NT2/D1 (cell line): ENCODE measurements around the gene PTPRJ.

Experiments used
- DNase-seq: peaks from one replicate; pipeline ENCODE4 v3.0.0-alpha.2; 2011; ENCODE audit warnings: low read depth, low spot score
- H3K27me3 ChIP-seq: 2 replicates; pipeline ENCODE4 v1.6.0; 2011; ENCODE audit warnings: mild to moderate bottlenecking; ENCODE audit not compliant: insufficient read length, insufficient read depth
- H3K36me3 ChIP-seq: 2 replicates; pipeline ENCODE4 v1.6.1; 2011; ENCODE audit warnings: mild to moderate bottlenecking, low read length, mixed read lengths; ENCODE audit not compliant: insufficient read depth, insufficient read length
- H3K4me1 ChIP-seq: 2 replicates; pipeline ENCODE4 v1.5.1; 2011; ENCODE audit not compliant: insufficient read depth, insufficient read length
- H3K4me3 ChIP-seq: 2 replicates; pipeline ENCODE4 v1.5.1; 2011; ENCODE audit warnings: low read depth; ENCODE audit not compliant: insufficient read length
- H3K9ac ChIP-seq: 2 replicates; pipeline ENCODE4 v1.6.0; 2011; ENCODE audit warnings: low read depth; ENCODE audit not compliant: insufficient read length
- H3K9me3 ChIP-seq: 2 replicates; pipeline ENCODE4 v1.5.1; 2011; ENCODE audit warnings: mild to moderate bottlenecking, low read length; ENCODE audit not compliant: insufficient read depth
- SUZ12 ChIP-seq: IDR thresholded peaks from 2 replicates; pipeline ENCODE4 v1.6.1; 2011; ENCODE audit not compliant: insufficient read length, insufficient read depth; ENCODE audit errors: extremely low read depth
- YY1 ChIP-seq: IDR thresholded peaks from 2 replicates; pipeline ENCODE4 v1.6.1; 2011; ENCODE audit not compliant: insufficient read length, insufficient read depth
- ZNF274 ChIP-seq: IDR thresholded peaks from 2 replicates; pipeline ENCODE4 v1.6.1; 2011; ENCODE audit warnings: mild to moderate bottlenecking, low read depth, low read length

The PTPRJ gene

DNA sequence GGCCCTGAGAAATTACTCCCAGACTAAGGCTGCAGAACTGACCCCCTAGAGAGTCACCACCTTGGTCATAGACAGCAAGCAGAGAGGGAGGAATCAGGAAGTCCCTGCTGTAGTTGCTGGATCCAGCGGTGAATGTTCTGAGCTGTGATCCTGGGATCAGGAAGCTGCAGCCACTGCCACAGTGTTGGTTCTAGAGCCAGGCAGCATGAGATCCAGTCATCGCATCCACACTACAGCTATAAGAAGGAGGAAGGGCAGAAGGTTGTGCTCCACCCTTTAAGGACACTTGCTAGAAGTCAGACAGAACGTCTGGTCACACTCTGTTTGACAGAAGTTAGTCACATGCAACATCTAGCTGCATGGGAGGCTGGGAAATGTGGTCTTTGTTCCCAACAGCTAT is 131.5 kb downstream of the PTPRJ start:
- no peak for DNase-seq
- H3K9me3 ChIP-seq = peaks cover 22% of the 10 kb centered on the region
- peaks cover 5% of the 10 kb centered on the region for H3K36me3 ChIP-seq
- peaks cover 13% of the 10 kb centered on the region for H3K4me1 ChIP-seq
- no peak overlapping the region for H3K4me3 ChIP-seq
- H3K27me3 ChIP-seq = no peaks in the 10 kb centered on the region
- no peak overlapping the region for H3K9ac ChIP-seq
- TF ChIP-seq ZNF274 = no peak
- no peak for TF ChIP-seq SUZ12
- TF ChIP-seq YY1 = no peak

DNA sequence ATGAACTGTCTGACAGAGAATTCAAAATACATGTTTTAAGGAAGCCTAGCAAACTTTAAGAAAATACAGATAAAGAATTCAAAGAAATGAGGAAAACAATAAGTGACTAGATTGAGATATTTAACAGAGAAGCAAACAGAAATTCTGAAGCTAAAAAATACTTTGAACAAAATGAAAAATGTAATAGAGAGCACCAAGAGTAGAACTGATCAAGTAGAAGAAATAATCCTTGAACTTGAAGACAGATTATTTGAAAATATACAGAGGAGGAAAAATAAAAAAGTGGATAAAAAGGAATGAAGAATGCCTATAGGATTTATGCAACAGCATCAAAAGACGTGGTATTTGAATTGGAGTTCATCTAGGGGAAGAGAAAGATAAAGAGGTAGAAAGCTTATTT is 134.4 kb downstream of the PTPRJ start:
- no peak for DNase-seq
- TF ChIP-seq YY1 = no peak
- TF ChIP-seq ZNF274 = no peak
- TF ChIP-seq SUZ12 = no peak
- H3K9me3 ChIP-seq = peaks cover 22% of the 10 kb centered on the region
- H3K4me3 ChIP-seq = no peak overlapping the region
- H3K9ac ChIP-seq = no peak overlapping the region
- no peaks in the 10 kb centered on the region for H3K27me3 ChIP-seq
- peaks cover 8% of the 10 kb centered on the region for H3K36me3 ChIP-seq
- H3K4me1 ChIP-seq = peaks cover under 1% of the 10 kb centered on the region

DNA sequence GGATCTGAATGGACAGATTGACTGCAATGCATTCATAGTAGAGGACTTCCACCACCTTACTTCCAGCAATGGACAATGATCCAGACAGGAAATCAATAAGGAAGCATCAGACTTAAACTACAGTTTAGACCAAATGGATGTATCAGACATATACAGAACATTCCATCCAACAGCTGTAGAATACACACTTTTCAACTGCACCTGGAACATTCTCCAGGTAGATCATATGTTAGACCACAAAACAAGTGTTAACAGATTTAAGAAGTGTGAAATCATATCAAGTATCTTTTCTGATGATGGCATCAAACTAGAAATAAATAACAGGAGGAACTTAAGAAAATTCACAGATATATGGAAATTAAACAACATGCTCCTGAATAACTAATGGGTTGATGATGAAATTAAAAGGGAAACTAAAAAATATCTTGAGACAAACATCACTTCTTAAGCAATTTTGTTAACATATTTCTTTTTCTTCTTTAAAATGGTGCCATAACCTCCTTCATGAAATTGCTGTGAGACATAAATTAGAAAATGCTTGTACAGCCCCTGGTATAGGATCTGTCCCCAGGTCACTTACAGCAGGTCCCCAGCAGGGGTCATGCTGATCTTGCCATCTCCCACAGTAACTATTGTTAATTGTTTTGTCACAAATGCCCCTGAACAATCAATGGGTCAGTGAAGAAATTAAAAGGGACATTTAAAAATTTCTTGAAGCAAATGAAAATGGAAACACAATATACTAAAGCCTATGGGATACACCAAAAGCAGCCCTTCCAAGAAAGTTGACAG is 136.3 kb downstream of the PTPRJ start:
- peaks cover 14% of the 10 kb centered on the region for H3K36me3 ChIP-seq
- no peak for DNase-seq
- H3K27me3 ChIP-seq = no peaks in the 10 kb centered on the region
- no peak for TF ChIP-seq SUZ12
- TF ChIP-seq ZNF274 = no peak
- TF ChIP-seq YY1 = no peak
- H3K9ac ChIP-seq = no peak overlapping the region
- H3K4me1 ChIP-seq = no peaks in the 10 kb centered on the region
- no peak overlapping the region for H3K4me3 ChIP-seq
- peaks cover 22% of the 10 kb centered on the region for H3K9me3 ChIP-seq

DNA sequence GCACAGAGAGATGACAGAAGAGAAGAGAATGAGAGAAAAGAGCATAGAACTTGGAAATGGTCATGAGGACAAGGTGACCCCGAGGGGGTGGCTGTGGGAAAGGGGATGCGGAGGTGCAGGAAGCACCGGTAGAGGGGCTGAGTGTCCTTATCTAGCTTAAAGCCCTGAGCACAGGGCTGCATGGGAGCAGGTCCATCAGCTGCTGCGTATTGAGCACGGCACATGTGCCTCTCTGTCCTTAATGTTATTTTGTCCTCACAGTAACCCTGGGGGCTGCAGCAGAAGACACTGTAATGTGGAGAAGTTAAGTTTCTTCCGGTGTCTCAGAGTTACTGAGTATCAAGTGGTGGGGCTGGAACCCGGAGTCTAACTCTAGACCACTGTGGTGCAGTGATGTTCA is 141.9 kb downstream of the PTPRJ start:
- Histone ChIP-seq H3K9ac (no peak overlapping the region), H3K36me3 (peaks cover 46% of the 10 kb centered on the region), H3K4me3 (no peak overlapping the region), H3K27me3 (no peaks in the 10 kb centered on the region), H3K9me3 (no peaks in the 10 kb centered on the region), H3K4me1 (no peaks in the 10 kb centered on the region)
- TF ChIP-seq YY1 (no peak), SUZ12 (no peak), ZNF274 (no peak)
- no peak for DNase-seq

DNA sequence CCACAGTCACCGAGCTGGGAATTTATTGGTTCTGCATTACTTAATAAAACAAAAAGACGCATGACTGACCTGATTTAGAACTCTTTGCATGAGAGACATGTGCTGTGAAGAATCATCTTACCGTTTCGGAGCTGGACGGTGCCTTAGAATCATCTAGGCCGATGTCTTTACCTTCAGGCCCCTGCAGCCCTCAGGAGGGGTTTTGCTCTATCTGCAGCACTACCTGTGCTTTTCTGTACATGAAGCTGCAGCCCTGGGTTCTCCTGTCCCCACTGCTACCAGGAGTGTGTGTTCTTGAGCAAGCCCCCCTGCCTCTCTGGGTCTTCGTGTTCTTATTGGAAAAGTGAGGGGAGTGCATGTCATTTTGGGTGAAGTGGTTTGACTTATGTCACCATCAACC is 142.3 kb downstream of the PTPRJ start:
- Histone ChIP-seq H3K4me3 (no peak overlapping the region), H3K9ac (no peak overlapping the region), H3K27me3 (no peaks in the 10 kb centered on the region), H3K4me1 (no peaks in the 10 kb centered on the region), H3K36me3 (peaks cover 50% of the 10 kb centered on the region), H3K9me3 (no peaks in the 10 kb centered on the region)
- no peak for DNase-seq
- TF ChIP-seq SUZ12 = no peak
- TF ChIP-seq YY1 = no peak
- no peak for TF ChIP-seq ZNF274

DNA sequence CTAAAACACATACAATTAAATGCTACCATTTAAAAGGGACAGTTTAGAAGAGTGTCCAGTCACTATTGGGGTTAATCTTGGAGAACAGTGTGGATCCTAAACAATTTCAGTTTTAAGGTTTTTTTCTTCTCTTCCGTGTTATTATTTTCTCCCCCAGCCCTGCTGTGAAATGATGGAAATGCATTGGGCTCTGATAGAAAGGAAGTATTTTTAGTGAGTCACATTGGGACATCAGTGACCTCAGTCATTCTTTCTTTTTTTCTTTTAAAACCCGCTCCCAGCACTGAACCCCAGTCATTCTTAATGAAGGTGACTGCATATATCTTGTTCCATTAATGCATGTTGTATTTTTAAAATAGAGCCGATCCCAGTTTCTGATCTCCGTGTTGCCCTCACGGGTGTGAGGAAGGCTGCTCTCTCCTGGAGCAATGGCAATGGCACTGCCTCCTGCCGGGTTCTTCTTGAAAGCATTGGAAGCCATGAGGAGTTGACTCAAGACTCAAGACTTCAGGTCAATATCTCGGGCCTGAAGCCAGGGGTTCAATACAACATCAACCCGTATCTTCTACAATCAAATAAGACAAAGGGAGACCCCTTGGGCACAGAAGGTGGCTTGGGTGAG is 143.0 kb downstream of the PTPRJ start:
- Histone ChIP-seq H3K4me3 (no peak overlapping the region), H3K9ac (no peak overlapping the region), H3K36me3 (peaks cover 54% of the 10 kb centered on the region), H3K4me1 (no peaks in the 10 kb centered on the region), H3K27me3 (no peaks in the 10 kb centered on the region), H3K9me3 (no peaks in the 10 kb centered on the region)
- no peak for TF ChIP-seq YY1
- no peak for TF ChIP-seq ZNF274
- no peak for TF ChIP-seq SUZ12
- DNase-seq = no peak

- no peak for DNase-seq
- H3K9me3 ChIP-seq = no peaks in the 10 kb centered on the region
- TF ChIP-seq SUZ12 = no peak
- peaks cover 60% of the 10 kb centered on the region for H3K36me3 ChIP-seq
- no peak overlapping the region for H3K4me3 ChIP-seq
- no peak overlapping the region for H3K9ac ChIP-seq
- no peaks in the 10 kb centered on the region for H3K27me3 ChIP-seq
- H3K4me1 ChIP-seq = no peaks in the 10 kb centered on the region
These were observed 143.8 kb downstream of the PTPRJ start for GRCh38 chr11:48123934-48124755.
